ENCODE results near the gene LTBP2. TPM values are rescaled to one million over a fixed set of nuclear protein-coding genes. Genes with fewer than 3 reads are reported as not detected.

Gene LTBP2
- total RNA-seq, 2 donors from 2014 or later: 674 to 973 TPM

GRCh38 chr14:74469548-74470518 is 142.2 kb downstream of the LTBP2 start:
- TF ChIP-seq CTCF (IDR thresholded peaks at IDR 0.05): no peak
- no peaks in the 10 kb centered on the region for H3K27me3 ChIP-seq (replicated peaks; ENCODE audit: insufficient read depth)
- H3K36me3 ChIP-seq: no peaks in the 10 kb centered on the region
- H3K4me1 ChIP-seq (ENCODE audit: control insufficient read depth in 1 of 2, low read depth in 2 of 2): peaks cover 20 to 44% of the 10 kb centered on the region in 2 donors
- H3K9me3 ChIP-seq: no peaks in the 10 kb centered on the region
- peak overlapping the region; percentile 33 to 80 for H3K27ac ChIP-seq
- peak overlapping the region; percentile 14 for H3K4me3 ChIP-seq
- DNase-seq (ENCODE audit: low spot score) (no peak), ATAC-seq (ENCODE audit: insufficient number of reproducible peaks, low FRiP score, low read depth) (peak; percentile 52)

- no peaks in the 10 kb centered on the region for H3K9me3 ChIP-seq
- peak overlapping the region; percentile 6 to 28 for H3K27ac ChIP-seq
- no peak for TF ChIP-seq CTCF (IDR thresholded peaks at IDR 0.05)
- peaks cover 20 to 38% of the 10 kb centered on the region in 2 donors for H3K4me1 ChIP-seq (ENCODE audit: control insufficient read depth in 1 of 2, low read depth in 2 of 2)
- ATAC-seq (ENCODE audit: insufficient number of reproducible peaks, low FRiP score, low read depth) (no peak), DNase-seq (ENCODE audit: low spot score) (no peak)
- no peak overlapping the region for H3K4me3 ChIP-seq
- H3K27me3 ChIP-seq (replicated peaks; ENCODE audit: insufficient read depth): no peaks in the 10 kb centered on the region
- no peaks in the 10 kb centered on the region for H3K36me3 ChIP-seq
Observed at GRCh38 chr14:74468513-74468912, 143.5 kb downstream of the LTBP2 start.

- H3K4me1 ChIP-seq (ENCODE audit: control insufficient read depth in 1 of 2, low read depth in 2 of 2): peaks cover 15 to 24% of the 10 kb centered on the region in 2 donors
- no peak overlapping the region for H3K4me3 ChIP-seq
- H3K27me3 ChIP-seq (replicated peaks; ENCODE audit: insufficient read depth): no peaks in the 10 kb centered on the region
- DNase-seq (ENCODE audit: low spot score) (no peak), ATAC-seq (ENCODE audit: insufficient number of reproducible peaks, low FRiP score, low read depth) (no peak)
- H3K27ac ChIP-seq: no peak overlapping the region
- no peak for TF ChIP-seq CTCF (IDR thresholded peaks at IDR 0.05)
- no peaks in the 10 kb centered on the region for H3K9me3 ChIP-seq
- no peaks in the 10 kb centered on the region for H3K36me3 ChIP-seq
Observed at GRCh38 chr14:74465335-74465734, 146.7 kb downstream of the LTBP2 start.

GRCh38 chr14:74464785-74465184 is 147.3 kb downstream of the LTBP2 start:
- Histone ChIP-seq H3K4me3 (no peak overlapping the region), H3K4me1 (ENCODE audit: control insufficient read depth in 1 of 2, low read depth in 2 of 2) (peaks cover 13 to 19% of the 10 kb centered on the region in 2 donors), H3K27me3 (replicated peaks; ENCODE audit: insufficient read depth) (no peaks in the 10 kb centered on the region), H3K9me3 (no peaks in the 10 kb centered on the region), H3K27ac (no peak overlapping the region), H3K36me3 (no peaks in the 10 kb centered on the region)
- DNase-seq (ENCODE audit: low spot score): no peak
- ATAC-seq (ENCODE audit: insufficient number of reproducible peaks, low FRiP score, low read depth): no peak
- TF ChIP-seq CTCF (IDR thresholded peaks at IDR 0.05): no peak

- no peaks in the 10 kb centered on the region for H3K9me3 ChIP-seq
- no peak for TF ChIP-seq CTCF (IDR thresholded peaks at IDR 0.05)
- H3K27me3 ChIP-seq (replicated peaks; ENCODE audit: insufficient read depth): no peaks in the 10 kb centered on the region
- H3K36me3 ChIP-seq: no peaks in the 10 kb centered on the region
- no peak overlapping the region for H3K4me3 ChIP-seq
- peaks cover 3 to 8% of the 10 kb centered on the region in 2 donors for H3K4me1 ChIP-seq (ENCODE audit: control insufficient read depth in 1 of 2, low read depth in 2 of 2)
- ATAC-seq (ENCODE audit: insufficient number of reproducible peaks, low FRiP score, low read depth): no peak
- no peak for DNase-seq (ENCODE audit: low spot score)
- H3K27ac ChIP-seq: no peak overlapping the region
Observed at GRCh38 chr14:74463697-74464096, 148.3 kb downstream of the LTBP2 start.
